ENCODE data around the gene ITIH5. TPM values are rescaled to one million over a fixed set of nuclear protein-coding genes. Genes with fewer than 3 reads are reported as not detected.

The ITIH5 gene
- total and polyA plus RNA-seq, 9 of the 15 experiments (the other 6 are each of a cell fraction or from before 2014, with no cell fraction given) = 0.52 to 4.5 (median 2.6) TPM

DNA sequence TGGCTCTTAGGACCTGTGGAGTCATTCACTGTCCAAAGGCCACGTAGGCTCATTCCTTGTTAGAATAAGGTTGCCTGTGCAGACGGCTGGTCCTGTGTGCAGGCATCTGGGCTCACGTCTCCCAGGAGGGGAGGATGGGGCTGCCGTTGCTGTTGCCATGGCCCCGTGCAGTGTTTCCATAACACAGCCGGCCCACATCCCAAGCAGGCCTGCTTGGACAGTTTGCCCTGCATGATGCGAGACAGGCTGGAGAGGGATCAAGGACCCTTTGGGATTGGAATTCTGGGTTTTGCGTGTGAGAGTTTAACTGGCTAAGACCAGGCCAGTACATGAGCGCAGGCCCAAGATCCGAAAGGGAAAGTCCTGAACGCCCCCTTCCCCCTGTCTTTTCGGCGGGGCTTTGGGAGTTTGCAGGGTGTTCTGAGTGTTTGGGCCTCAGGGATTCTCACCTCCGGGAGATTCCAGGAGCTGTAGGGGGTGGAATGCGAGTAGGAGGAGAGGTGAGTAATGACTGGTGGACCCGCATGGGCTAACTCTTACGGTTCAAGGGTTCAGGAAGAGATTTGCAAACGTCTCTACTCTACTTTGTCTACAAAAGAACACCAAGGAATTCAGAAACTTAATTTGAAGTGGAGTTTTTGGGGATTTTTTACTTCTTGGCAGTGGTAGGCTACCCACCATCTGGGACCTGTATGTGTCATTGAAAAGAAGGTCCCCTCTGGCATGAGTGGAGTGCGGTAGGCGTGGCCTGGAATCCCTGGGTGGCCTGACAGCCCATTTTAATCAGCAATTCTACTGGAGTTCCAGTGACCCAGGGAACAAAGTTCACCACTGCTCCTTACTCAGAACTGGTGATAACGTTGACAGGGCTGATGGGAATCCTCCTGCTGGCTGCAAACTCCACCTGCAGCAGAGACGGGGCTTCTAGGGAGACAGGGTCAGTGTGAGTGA lies 125.4 kb downstream of the ITIH5 start:
- no peak overlapping the region for H3K4me2 ChIP-seq (ENCODE audit: insufficient read depth, low read length)
- no peak for FAIRE-seq
- in situ Hi-C loops (cut with MboI) (no loop called here), intact Hi-C loops (cut with micrococcal nuclease) (no loop called here)
- POLR2A ChIA-PET = no interaction called here
- DNase-seq (ENCODE audit: extremely low read depth in 1 of 4, low spot score in 3 of 4) = no peak
- no peak overlapping the region for H3K9ac ChIP-seq (ENCODE audit: insufficient read depth in 1 of 2, low read depth in 2 of 2, low read length in 2 of 2)
- no peaks in the 10 kb centered on the region for H3K79me2 ChIP-seq (ENCODE audit: control insufficient read depth, insufficient read depth, low read length)
- no peaks in the 10 kb centered on the region for H4K20me1 ChIP-seq (replicated peaks; ENCODE audit: control insufficient read depth, insufficient read depth, low read length)
- H3K9me1 ChIP-seq (ENCODE audit: control insufficient read depth, insufficient read depth, low read length) = no peaks in the 10 kb centered on the region
- peak; percentile 51; the same call in 1 of the 3 replicates for ATAC-seq
- no peak overlapping the region for H3K27ac ChIP-seq (ENCODE audit: extremely low read depth, low read depth, low read length)
- H3K36me3 ChIP-seq (ENCODE audit: control insufficient read depth, insufficient read depth, low read length) = no peaks in the 10 kb centered on the region
- CTCF ChIA-PET (ENCODE audit: low intra/inter-chr PET ratio) = no interaction called here
- peaks cover 0 to 11% of the 10 kb centered on the region in 2 experiments; a peak in 3 of 5 replicates for H3K27me3 ChIP-seq (ENCODE audit: control insufficient read depth in 2 of 2, insufficient read depth in 2 of 2, low read length in 2 of 2)
- no peaks in the 10 kb centered on the region for H3K4me1 ChIP-seq (replicated peaks in 1 of 2; ENCODE audit: control insufficient read depth in 2 of 2, insufficient read depth in 2 of 2, low read length in 2 of 2)
- H2AFZ ChIP-seq (ENCODE audit: low read depth, low read length) = no peak overlapping the region
- H3K9me3 ChIP-seq (replicated peaks; ENCODE audit: control insufficient read depth, insufficient read depth, low read depth, low read length) = no peaks in the 10 kb centered on the region
- BruUV-seq (replicated peaks) = no TSS peak
- 3% methylated on average over 20 of the region's 22 CpGs for WGBS (ENCODE audit: insufficient coverage, low coverage, missing lambda C conversion rate)
- TF ChIP-seq SMARCC2 (IDR thresholded peaks at IDR 0.05; ENCODE audit: low read depth) (no peak), ZNF384 (IDR thresholded peaks at IDR 0.05; ENCODE audit: low read depth, low read length) (no peak), BCL6 (CRISPR knock-in tag; IDR thresholded peaks at IDR 0.05) (no peak), RBM25 (IDR thresholded peaks at IDR 0.05; ENCODE audit: low read depth, low read length, severe bottlenecking) (no peak)
- TF ChIP-seq, protein P1, sequence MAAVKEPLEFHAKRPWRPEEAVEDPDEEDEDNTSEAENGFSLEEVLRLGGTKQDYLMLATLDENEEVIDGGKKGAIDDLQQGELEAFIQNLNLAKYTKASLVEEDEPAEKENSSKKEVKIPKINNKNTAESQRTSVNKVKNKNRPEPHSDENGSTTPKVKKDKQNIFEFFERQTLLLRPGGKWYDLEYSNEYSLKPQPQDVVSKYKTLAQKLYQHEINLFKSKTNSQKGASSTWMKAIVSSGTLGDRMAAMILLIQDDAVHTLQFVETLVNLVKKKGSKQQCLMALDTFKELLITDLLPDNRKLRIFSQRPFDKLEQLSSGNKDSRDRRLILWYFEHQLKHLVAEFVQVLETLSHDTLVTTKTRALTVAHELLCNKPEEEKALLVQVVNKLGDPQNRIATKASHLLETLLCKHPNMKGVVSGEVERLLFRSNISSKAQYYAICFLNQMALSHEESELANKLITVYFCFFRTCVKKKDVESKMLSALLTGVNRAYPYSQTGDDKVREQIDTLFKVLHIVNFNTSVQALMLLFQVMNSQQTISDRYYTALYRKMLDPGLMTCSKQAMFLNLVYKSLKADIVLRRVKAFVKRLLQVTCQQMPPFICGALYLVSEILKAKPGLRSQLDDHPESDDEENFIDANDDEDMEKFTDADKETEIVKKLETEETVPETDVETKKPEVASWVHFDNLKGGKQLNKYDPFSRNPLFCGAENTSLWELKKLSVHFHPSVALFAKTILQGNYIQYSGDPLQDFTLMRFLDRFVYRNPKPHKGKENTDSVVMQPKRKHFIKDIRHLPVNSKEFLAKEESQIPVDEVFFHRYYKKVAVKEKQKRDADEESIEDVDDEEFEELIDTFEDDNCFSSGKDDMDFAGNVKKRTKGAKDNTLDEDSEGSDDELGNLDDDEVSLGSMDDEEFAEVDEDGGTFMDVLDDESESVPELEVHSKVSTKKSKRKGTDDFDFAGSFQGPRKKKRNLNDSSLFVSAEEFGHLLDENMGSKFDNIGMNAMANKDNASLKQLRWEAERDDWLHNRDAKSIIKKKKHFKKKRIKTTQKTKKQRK (IDR thresholded peaks at IDR 0.05; ENCODE audit: borderline replicate concordance, low read depth, low read length) = no peak
- H3K4me3 ChIP-seq = no peak overlapping the region
